Germinal center (tissue), 1 donor: ENCODE measurements around the gene C8G.

Experiments used
- DNase-seq: peaks from one replicate; pipeline ENCODE4 v3.0.0; 2012; ENCODE audit warnings: mixed read lengths, low spot score

The C8G gene

DNA sequence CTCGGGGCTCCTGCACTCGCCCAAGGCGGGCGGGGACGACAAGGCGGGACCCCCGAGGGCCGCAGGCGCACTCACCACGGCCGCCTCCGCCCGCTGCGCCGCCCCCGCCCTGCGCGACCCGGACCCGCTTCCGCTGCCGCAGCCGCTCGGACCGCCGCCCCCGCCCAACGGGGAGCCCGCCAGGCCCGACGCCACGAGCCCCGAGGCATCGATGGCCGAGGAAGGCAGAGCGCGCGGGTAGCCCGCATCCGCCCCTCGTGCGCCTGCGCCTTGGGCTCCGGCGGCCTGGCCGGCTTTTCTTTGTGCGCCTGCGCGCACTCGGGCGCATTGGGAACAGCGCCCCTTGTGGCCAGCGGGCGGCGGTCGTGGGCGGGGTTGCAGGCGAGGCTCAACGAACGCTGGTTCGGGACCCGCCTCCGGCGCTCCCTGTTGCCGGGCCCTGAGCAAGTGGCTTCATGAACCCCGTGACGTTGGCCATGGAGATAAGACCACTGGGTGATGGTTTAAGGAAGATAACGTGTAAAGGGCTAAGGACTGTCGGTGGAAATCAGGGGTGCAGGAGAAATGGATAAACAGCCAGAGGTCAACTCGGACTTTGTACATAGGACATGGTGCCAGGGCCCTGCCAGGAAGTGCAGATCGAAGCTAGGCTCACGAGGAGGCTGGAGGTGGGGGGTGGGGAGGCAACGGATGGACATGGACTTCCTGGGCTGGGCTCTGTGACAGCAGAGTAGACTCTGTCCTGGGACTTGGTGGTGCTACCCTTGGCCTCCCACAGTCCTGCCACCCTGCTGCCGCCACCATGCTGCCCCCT is at the start of gene C8G, which contains the start of gene FBXW5:
C8G (plus strand) TSS at position 725 of the 814 bp plus-strand sequence; CDS start at position 803, 78 bp downstream.
FBXW5 (minus strand) TSS at position 220 of the 814 bp plus-strand sequence. CDS start 655 bp downstream, outside the sequence.
- peak; percentile 99 for DNase-seq

DNA sequence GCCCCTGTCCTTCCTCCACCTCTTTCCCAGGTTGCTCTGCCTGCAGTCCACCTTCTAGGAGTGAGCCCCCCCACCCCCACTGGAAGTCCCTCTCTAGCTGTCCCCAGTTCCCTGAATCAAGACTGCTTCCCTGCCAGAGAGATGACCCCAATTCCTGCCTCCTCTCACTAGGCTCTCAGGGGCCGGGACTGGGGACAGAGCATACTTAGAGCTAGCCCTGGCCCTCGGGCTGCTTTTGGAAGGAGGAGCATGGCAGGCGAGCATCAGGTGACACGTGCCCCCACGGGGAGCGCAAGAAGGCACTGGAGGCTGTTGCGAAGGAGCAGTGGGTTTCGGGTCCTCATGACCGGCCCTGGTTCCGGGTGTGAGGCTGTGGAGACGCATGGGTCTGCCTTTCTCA is 49.0 kb upstream of the C8G start:
- no peak for DNase-seq

DNA sequence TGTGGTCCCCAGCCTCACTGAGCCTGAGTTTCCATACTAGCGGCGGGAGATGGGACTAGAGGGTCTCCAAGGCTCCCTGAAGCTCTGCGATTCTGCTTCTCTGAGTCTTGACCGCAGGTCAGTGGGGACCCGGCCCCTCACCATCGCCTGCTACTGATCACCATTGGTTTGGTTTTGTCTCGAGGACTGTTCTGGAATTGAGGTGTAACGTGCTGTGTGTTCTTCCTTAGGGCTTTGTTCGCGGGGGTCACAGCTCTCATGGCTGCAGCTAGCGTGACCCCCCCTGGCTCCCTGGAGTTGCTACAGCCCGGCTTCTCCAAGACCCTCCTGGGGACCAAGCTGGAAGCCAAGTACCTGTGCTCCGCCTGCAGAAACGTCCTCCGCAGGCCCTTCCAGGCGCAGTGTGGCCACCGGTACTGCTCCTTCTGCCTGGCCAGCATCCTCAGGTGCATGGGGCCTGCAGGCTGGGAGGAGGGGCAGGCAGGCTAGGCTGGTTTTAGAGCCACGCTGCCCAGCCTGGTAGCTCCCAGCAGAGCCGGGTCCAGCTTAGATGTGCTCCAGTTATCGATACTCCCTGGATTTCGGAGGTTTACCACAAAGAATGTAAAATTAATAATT is 46.5 kb upstream of the C8G start:
- DNase-seq = no peak

DNA sequence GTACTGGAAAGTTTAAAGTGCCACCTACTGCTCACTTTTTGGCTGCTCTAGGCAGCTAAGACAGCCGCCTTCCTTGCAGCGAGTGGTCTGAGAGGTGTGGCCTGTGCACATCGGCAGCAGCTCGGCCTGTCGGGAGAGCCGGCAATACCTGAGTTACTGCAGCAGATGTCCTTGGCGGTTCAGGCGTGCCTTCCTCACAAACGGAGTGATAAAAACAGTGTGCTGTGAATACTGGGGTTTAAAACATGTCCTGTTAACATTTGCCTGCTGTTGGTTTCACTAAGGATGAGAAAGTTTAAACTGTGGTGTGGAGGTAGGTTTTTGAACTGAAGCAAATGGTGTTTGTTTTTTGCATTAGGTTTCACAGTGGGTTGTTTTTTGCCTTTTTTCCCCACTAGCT is 45.8 kb upstream of the C8G start:
- DNase-seq = peak; percentile 16

DNA sequence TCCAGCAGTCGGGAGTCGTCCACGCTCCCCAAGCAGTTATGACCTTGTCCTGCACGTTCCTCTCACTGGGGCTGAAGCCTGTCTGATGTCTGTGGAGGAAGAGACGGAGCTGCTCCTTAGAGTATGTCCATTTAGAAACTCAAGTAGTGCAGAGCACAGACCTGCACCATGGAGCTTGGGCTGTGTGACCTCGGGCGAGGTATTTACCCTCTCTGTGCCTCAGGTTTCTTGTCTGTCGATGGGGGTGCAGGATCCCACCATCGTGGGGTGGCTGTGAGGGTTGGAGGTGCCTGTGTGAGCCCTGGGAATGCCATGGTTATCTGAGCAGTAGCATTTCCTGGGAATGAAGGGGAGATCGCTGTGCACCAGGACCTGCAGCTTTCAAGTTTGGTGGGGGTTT is 44.5 kb upstream of the C8G start:
- DNase-seq = no peak

DNA sequence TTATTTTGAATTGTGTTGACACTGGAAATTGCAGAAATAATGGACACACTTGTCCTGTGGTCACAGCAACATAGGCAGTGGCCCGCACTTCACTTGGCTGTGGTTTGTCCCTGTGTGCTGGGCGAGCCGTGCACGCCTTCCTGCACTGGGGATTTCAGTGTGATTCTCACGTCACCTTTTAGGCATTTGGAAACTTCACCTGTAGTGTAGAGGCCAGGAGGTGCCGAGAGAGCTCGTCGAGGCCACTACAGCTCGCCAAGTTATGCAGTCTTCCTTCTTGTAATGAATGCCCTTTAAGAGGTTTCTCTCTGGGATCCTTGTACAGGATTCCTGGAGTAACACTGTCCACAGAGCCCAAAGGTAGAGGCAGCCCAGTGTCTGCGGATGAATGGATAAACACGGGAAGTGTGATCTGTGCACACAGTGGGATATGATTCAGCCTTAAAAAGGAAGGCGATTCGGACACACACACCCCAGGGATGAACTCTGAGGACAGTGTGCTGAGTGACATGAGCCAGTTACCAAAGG is 44.0 kb upstream of the C8G start:
- DNase-seq = no peak

DNA sequence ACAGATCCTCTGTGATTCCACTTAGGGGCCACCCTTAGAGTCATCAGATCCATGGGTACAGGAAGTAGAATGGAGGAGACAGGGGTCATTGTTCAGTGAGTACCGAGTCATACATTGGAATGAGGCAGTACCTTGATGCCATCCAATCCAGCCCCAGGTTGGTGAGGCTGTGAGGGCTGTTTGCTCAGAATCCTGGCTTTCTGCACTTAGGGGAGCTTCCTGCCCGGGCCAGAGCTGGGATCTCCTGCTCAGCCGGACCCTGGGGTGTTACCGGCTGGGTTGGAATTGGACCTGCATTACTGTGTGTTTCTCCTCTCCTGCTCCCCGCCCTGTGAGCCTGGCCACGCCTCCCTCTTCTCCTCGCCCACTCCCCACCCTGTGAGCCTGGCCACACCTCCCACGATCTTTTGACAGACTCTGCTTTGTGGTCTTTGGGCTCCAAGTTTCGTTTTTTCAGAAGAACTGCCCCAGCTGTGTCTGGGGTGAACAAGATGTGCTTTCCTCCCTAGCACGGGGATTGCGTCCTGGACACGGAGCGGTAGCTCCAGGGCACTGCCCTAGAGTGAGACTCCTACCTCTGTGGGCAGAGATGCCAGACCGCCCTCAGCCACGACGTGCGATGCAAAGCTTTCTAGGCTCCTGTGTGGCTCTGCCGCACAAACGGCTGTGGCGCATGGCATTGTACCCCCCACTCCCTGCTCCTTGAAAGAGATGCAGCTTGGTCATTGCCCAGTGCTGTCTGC is 43.4 kb upstream of the C8G start:
- DNase-seq = peak; percentile 53

DNA sequence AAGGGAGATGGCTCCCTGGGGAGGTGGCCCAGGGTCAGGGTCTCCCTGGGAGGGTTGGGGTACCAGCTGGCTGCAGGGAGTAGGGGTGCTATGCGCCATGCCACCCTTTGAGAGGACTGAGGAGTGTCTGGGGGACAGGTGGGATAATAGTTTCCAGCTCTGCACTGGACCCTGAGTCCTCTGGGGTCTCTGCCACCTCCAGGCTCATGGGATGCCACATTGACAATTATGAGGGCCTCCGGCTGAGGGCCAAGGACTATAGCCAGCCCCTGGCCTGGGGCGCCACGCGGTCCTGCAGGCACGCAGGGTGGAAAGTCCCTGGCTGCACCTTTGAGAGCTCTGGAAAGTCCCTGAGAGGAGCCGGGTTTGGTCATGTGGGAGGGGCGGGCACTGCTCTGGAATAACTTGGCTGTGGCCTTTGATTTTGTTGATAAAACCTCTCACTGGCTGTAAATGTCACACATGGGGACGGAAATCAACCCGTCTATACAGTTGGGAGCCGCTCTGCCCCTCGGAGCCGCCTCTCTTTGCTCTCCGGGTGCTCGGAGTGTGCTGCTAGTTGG is 42.7 kb upstream of the C8G start:
- peak; percentile 69 for DNase-seq

DNA sequence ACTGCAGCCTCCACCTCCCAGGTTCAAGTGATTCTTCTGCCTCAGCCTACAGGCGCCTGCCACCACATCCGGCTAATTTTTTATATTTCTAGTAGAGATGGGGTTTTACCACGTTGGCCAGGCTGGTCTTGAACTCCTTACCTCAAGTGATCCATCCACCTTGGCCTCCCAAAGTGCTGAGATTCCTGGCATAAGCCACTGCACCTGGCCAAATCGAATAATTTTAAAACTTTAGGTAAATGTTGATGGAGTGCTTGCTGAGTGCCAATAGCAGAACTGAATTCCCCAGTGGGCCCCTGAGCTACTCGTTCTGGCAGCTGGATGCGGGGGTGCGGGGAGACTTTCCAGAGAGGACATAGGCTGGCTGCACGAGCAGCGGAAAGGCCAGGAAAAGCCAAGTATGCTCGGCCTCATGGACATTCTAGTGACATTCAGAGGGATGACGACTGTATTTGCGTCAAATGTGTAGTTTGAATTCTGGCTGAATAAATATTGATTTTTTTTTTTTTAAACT is 41.9 kb upstream of the C8G start:
- no peak for DNase-seq

DNA sequence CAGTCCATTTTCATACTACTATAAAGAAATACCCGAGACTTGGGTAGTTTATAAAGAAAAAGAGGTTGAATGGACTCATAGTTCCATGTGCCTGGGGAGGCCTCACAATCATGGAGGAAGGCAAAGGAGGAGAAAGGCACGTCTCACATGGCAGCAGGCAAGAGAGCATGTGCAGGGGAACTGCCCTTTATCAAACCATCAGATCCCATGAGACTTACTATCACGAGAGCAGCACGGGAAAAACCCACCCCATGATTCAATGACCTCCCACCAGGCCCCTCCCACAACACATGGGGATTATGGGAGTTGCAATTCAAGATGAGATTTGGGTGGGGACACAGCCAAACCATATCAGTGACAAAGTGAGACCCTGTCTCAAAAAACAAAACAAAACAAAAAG is 38.8 kb upstream of the C8G start:
- DNase-seq = no peak

DNA sequence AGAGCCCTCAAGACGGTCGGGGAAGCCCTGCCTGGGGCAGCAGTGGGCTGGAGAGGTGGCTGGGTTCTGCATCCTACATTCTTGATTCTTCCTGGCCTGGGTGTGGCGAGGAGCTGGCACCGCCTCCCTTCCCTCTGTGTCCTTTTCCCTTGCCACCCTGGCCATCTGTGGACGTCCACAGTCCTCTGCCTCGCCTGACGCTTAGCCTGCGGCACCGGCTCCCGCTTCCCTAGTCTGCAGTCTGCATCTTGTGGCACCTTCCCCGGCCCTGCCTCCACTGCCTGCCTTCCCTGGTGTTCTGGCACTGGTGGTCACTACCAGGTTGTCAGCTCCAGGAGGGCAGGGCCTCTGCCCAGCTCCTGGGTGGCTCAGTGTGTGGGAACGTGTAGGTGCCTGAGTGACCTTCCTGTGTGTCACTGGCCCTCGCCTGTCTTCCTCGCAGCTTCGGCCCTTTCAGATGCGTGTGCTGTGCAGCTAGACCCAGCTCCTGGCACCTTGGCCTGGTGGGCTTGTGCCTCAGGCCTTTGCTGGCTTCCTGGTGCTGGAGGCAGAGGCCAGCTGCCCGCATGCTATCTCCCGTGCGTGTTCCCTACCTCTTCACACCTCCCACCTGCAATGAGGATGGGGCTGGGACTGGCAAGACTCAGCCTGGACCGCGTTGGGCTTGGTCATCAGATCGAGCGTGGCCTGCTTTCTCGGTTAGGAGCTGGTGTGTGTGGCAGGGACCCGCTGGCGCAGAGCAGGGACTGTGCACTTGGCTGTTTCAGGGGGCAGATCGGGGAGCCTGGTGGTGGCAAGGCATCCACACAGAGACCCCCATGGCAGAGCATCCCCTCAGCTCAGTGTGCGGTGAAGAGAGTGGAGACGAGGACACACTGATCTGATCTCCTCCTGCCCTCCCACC is 37.8 kb upstream of the C8G start:
- no peak for DNase-seq

DNA sequence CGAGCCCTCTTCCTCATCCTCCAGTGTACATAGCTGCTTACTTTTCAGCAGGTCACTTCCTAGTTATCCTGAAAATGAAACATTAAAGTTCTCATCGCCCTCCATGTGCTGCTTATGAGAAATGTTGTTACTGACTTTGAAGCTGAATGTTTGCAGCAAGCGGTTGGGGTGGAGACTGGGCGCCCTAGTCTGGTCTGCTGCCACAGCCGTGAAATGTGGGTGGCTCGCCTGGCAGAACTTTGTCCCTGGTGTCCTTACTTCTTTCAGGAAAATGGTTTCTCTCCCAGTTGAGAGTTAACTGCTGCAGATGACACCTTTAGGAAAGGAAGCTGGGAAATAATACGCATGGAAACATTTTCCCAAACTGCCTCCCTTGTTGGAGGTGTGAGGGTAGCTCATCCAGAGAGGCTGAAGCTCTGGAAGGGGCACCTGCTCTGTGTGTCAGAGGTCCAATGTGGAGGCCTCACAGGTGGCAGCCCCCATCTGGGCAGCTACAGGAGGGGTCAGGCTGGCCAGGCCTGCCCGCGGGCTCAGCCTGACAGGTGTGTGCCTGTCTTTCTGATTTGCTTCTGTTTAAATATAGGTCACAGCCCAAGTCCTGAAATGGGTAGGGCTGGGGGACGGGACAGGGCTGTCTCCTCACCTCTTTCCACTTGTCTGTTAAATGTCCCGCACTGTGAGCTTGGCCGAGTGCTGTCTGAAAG is 34.7 kb upstream of the C8G start:
- no peak for DNase-seq

DNA sequence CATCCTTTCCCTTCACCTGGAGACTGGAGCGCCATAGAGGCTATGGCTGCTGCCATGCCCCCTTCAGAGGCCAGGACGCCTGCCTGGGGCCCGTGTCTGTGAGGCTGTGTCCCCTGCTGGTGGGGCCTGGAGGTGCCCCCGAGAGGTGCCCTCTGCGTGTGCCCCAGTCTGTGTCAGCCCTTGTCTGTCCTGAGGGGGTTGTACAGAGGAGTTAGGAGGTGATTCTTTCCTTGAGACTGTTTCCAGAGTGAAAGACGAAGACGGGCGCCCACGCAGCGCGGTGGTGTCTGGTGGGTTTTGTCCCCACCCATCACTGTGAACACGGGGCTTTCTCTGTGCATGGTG is 34.2 kb upstream of the C8G start:
- DNase-seq = no peak

DNA sequence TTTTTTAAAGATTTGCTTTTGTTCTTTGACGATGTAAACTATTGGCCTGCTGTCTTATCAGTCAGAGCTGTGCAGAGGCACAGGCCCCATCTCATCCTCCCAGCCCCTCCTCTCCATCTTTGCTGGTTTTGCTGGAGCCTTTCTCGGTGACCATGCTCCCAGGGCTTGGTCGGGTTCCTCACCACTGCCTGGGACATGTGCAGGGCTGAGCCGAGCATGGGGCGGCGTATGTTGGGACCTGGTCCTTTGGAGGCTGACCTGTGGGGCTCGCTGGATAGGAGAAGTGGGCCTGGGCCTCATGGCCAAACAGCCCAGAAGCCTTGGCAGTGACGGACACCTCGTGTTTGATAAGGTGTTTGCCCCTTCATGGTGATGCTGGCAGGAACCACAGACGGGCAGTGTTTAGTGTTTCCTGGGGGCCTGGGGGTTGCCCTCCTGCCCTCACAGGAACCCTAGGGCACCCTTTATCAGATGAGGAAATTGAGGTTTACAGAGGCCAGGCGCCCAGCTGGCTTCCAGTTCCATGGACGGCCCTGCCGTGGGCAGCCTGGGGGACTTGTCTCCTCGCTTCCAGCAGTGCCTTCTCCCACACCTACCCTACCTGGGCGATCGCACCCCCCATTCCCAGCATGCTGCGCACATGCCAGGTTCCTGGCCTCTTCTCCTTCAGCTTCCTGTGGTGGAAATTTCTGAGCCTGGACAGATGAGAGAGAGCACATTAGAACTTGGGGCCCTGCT is 31.2 kb upstream of the C8G start:
- no peak for DNase-seq

DNA sequence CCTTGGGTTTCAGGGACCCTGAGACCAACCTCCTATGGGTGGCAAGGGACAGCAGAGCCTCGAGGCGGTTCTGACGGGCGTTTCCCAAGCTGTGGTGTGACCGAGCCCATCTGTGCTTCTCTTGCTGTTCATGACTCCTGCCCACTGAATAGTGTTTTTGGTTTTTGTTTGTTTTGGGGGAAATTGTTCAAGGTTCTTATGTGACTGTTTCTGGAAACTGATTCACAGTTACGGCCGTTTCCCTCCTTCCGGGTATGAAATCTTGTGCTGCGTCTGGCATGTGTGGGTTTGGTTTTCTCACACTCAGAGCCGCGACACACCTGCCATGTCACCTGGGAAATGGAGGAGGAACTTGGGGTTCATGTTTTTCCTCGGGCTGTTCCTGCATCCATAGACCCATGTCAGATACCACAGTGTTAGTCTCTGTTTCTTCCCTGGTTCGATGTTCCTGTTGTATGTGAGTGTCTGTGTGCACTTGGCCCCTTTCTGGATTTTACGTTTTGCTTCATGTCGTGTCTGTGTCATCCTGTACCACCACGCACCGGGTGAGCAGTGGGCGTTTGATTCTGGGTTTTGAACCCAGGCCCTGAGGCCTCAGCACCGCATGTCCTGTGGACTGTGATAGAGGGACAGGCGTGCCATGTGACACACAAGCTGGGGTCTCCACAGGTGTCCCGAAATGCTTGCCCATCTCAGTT is 29.3 kb upstream of the C8G start:
- no peak for DNase-seq

DNA sequence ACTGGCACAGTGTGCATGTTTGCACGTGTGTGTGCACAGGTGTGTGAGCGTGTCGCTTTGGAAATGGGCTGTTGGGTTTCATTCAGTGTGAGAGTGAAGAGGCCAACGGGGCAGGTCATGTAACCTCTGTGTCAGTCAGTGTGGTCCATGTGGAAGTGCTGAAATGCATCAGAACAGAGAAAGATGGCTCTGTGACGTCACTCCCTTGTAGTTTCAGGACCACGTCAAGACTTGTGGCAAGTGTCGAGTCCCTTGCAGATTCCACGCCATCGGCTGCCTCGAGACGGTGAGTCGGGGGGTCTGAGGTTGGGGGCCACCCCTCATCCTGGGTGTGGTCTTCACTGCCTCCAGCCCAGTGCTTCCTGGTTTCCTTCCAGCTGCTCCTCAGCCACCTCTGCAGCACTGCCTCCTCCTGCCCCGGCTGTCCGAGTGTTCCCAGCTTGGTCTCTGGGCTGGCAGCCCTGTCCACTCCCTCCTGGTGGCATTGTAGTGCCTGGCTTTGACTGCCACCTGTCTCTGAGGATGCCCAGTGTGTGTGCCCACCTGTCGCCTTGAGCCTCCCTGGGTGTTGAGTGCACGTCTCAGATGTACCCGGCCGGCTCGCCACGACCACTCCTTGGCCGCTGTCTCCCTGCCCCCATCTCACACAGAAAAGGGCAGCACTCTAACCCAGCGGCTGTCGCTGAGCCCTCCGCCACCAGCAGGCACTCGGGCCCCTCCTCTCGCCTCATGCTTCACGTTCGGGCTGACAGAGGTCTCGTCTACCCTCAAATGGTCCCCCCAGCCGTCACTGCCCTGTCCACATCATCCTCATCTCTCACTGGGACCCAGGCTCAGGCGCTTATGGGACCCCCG is 28.5 kb upstream of the C8G start:
- no peak for DNase-seq

DNA sequence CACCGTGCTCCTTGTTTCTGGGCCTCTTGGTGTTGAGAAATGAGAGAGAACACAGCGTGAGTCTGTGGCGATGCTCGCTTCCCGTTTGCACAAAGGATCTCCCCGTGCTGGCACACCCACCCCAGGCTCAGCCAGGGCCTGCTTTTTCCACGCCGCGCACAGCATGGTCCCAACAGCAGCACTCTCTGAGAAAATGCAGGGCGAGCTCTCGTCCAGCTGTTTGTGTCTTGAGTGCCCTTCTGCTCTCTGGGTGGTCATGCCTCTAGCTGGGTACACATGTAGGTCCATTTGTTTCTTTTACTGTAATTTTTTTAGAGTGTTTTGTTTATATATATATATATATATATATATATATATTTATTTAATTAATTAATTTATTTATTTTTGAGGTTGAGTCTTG is 27.1 kb upstream of the C8G start:
- no peak for DNase-seq

DNA sequence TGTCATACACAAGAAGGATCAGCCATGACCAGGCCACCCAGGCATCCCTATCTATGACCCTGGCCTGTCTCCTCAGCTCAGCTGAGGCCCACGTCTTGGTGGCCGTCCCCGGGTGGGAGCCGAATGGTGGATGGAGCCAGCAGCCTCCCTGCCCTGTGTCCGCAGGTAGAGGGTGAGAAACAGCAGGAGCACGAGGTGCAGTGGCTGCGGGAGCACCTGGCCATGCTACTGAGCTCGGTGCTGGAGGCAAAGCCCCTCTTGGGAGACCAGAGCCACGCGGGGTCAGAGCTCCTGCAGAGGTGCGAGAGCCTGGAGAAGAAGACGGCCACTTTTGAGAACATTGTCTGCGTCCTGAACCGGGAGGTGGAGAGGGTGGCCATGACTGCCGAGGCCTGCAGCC is 25.0 kb upstream of the C8G start:
- DNase-seq = no peak
